GM23338 (cell line): Measurements from ENCODE around the gene ISOC2. TPM values are rescaled to one million over a fixed set of nuclear protein-coding genes. Genes with fewer than 3 reads are reported as not detected.

Source experiments
- ATAC-seq: fragments of 200-7000 bp; cut with Tn5 transposase; 3 replicates; pipeline ENCODE4 v1.9.1; 2020
- DNase-seq: peaks from one replicate; pipeline ENCODE4 v3.0.0-alpha.2; 2015; ENCODE audit warnings: low spot score
- H2AFZ ChIP-seq: fragments of 200-600 bp; sonication (generic); 2 replicates; pipeline ENCODE4 v1.8.0; 2016; ENCODE audit warnings: antibody characterized with exemption, mild to moderate bottlenecking, moderate library complexity
- H3F3A ChIP-seq: fragments of 200-600 bp; sonication (generic); replicated peaks from 2 replicates; pipeline ENCODE4 v1.8.0; 2017; ENCODE audit warnings: antibody characterized with exemption, mixed run types, low read depth
- H3K27ac ChIP-seq: fragments of 200-600 bp; sonication (generic); 2 replicates; pipeline ENCODE4 v1.6.1; 2016; ENCODE audit warnings: low read depth
- H3K27me3 ChIP-seq: fragments of 200-600 bp; sonication (generic); 2 replicates; pipeline ENCODE4 v1.8.0; 2016; ENCODE audit warnings: mild to moderate bottlenecking, mixed run types, moderate library complexity; ENCODE audit not compliant: insufficient read depth
- H3K36me3 ChIP-seq: fragments of 200-600 bp; sonication (generic); 2 replicates; pipeline ENCODE4 v1.8.0; 2016; ENCODE audit warnings: mild to moderate bottlenecking; ENCODE audit not compliant: insufficient read depth
- H3K4me1 ChIP-seq: fragments of 200-600 bp; sonication (generic); 2 replicates; pipeline ENCODE4 v1.8.0; 2016; ENCODE audit warnings: mild to moderate bottlenecking, moderate library complexity; ENCODE audit not compliant: insufficient read depth
- H3K4me2 ChIP-seq: fragments of 200-600 bp; sonication (generic); 2 replicates; pipeline ENCODE4 v1.7.1; 2017; ENCODE audit warnings: mixed run types
- H3K4me3 ChIP-seq: fragments of 200-600 bp; sonication (generic); 2 replicates; pipeline ENCODE4 v1.6.1; 2016; ENCODE audit warnings: mixed run types
- H3K79me2 ChIP-seq: fragments of 200-600 bp; sonication (generic); replicated peaks from 2 replicates; pipeline ENCODE4 v1.8.0; 2017; ENCODE audit warnings: mild to moderate bottlenecking; ENCODE audit not compliant: insufficient read depth
- H3K9me2 ChIP-seq: fragments of 200-600 bp; sonication (generic); 2 replicates; pipeline ENCODE4 v1.8.0; 2017; ENCODE audit not compliant: insufficient read depth
- H4K20me1 ChIP-seq: fragments of 200-600 bp; sonication (generic); replicated peaks from 2 replicates; pipeline ENCODE4 v1.8.0; 2017; ENCODE audit warnings: mild to moderate bottlenecking; ENCODE audit not compliant: insufficient read depth
- H3K27ac Mint-ChIP-seq: 2 replicates; pipeline ENCODE4 v1.8.0; 2020; ENCODE audit warnings: inconsistent platforms, mild to moderate bottlenecking, moderate library complexity, mixed read lengths
- H3K27me3 Mint-ChIP-seq: 3 replicates; pipeline ENCODE4 v1.8.0; 2022; ENCODE audit warnings: low read depth, mild to moderate bottlenecking, moderate library complexity, mixed read lengths, inconsistent platforms; ENCODE audit not compliant: insufficient read depth, poor library complexity
- H3K36me3 Mint-ChIP-seq: 3 replicates; pipeline ENCODE4 v1.8.0; 2021; ENCODE audit warnings: low read depth, mild to moderate bottlenecking, inconsistent platforms, moderate library complexity, mixed read lengths
- H3K4me1 Mint-ChIP-seq: 3 replicates; pipeline ENCODE4 v1.8.0; 2020; ENCODE audit warnings: mild to moderate bottlenecking, inconsistent platforms, mixed read lengths
- H3K4me3 Mint-ChIP-seq: 3 replicates; pipeline ENCODE4 v1.8.0; 2021; ENCODE audit warnings: moderate library complexity, mild to moderate bottlenecking, inconsistent platforms, mixed read lengths
- H3K9me3 Mint-ChIP-seq: 3 replicates; pipeline ENCODE4 v1.8.0; 2020; ENCODE audit warnings: moderate library complexity, mild to moderate bottlenecking, inconsistent platforms, mixed read lengths
- EZH2phosphoT487 ChIP-seq: fragments of 200-600 bp; sonication (generic); IDR thresholded peaks from one replicate; pipeline ENCODE4 v1.8.1; 2018; ENCODE audit warnings: antibody characterized with exemption; ENCODE audit not compliant: unreplicated experiment
- NANOG ChIP-seq: IDR thresholded peaks from 2 replicates; pipeline ENCODE4 v1.6.1; 2016; ENCODE audit warnings: antibody characterized with exemption, borderline replicate concordance
- STAT1 ChIP-seq: IDR thresholded peaks from one replicate; pipeline ENCODE4 v1.6.1; 2016; ENCODE audit warnings: antibody characterized with exemption; ENCODE audit not compliant: unreplicated experiment
- ZNF114 ChIP-seq: fragments of 250-450 bp; sonication (Bioruptor Pico); IDR thresholded peaks from 2 replicates; pipeline ENCODE4 v1.5.0; 2020; ENCODE audit warnings: mild to moderate bottlenecking, moderate library complexity
- ZNF462 ChIP-seq: fragments of 250-450 bp; sonication (Bioruptor Pico); IDR thresholded peaks from 2 replicates; pipeline ENCODE4 v1.5.0; 2020; ENCODE audit warnings: mild to moderate bottlenecking, moderate library complexity
- polyA plus RNA-seq: library from polyadenylated mRNA; unstranded; fragments of >200 nt; fragmentation: Nextera tagmentation; extraction: Ambion mirVana; gene quantifications from 2 replicates; pipeline ENCODE4 v1.2.1, GENCODE V29; 2016
- total RNA-seq: library from RNA; depleted of rRNA; stranded (reverse); fragments of >200 nt; shearing (Covaris generic); gene quantifications from 2 replicates; pipeline ENCODE4 v1.2.3, GENCODE V29; 2014
- TF ChIP-seq, protein P1 (sequence below), 2 experiments: fragments of 200-600 bp in 1 of 2; sonication (generic) in 1 of 2; conservative IDR thresholded peaks; 2 replicates each; pipeline versions ENCODE4 v1.5.1 to v1.6.1; 2016 to 2017; ENCODE audit warnings: antibody characterized with exemption in 2 of 2, low read depth in 2 of 2, mild to moderate bottlenecking in 2 of 2, moderate library complexity in 1 of 2

The ISOC2 gene
- total and polyA plus RNA-seq, 2 experiments from 2014 or later: 62.6 to 85.2 TPM

GRCh38 chr19:55482967-55483705, 21.7 kb upstream of the ISOC2 start:
- Histone ChIP-seq H3K4me1 (peaks cover 22% of the 10 kb centered on the region; the same call in 1 of the 2 replicates), H3K27ac (no peak overlapping the region), H3F3A (peaks cover 17% of the 10 kb centered on the region), H3K4me2 (0 out of 2 replicates have a peak overlapping the region, but pooled peaks have one; percentile 32), H3K4me3 (no peak overlapping the region), H3K9me2 (no peaks in the 10 kb centered on the region), H3K79me2 (no peaks in the 10 kb centered on the region), H3K27me3 (no peaks in the 10 kb centered on the region), H4K20me1 (no peaks in the 10 kb centered on the region), H3K36me3 (no peaks in the 10 kb centered on the region), H2AFZ (no peak overlapping the region)
- Mint-ChIP-seq H3K27ac (no peak overlapping the region), H3K27me3 (peaks cover 9% of the 10 kb centered on the region), H3K36me3 (peaks cover 5% of the 10 kb centered on the region; the same call in 2 of the 3 replicates), H3K4me3 (peak overlapping the region; percentile 21; the same call in 1 of the 3 replicates), H3K4me1 (peaks cover 38% of the 10 kb centered on the region), H3K9me3 (no peaks in the 10 kb centered on the region; the same call in 2 of the 3 replicates)
- ATAC-seq: no peak
- no peak for DNase-seq
- TF ChIP-seq STAT1: no peak
- TF ChIP-seq EZH2phosphoT487: no peak
- TF ChIP-seq, protein P1, sequence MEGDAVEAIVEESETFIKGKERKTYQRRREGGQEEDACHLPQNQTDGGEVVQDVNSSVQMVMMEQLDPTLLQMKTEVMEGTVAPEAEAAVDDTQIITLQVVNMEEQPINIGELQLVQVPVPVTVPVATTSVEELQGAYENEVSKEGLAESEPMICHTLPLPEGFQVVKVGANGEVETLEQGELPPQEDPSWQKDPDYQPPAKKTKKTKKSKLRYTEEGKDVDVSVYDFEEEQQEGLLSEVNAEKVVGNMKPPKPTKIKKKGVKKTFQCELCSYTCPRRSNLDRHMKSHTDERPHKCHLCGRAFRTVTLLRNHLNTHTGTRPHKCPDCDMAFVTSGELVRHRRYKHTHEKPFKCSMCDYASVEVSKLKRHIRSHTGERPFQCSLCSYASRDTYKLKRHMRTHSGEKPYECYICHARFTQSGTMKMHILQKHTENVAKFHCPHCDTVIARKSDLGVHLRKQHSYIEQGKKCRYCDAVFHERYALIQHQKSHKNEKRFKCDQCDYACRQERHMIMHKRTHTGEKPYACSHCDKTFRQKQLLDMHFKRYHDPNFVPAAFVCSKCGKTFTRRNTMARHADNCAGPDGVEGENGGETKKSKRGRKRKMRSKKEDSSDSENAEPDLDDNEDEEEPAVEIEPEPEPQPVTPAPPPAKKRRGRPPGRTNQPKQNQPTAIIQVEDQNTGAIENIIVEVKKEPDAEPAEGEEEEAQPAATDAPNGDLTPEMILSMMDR (conservative IDR thresholded peaks at IDR 0.05; ENCODE audit: low read depth in 2 of 2): no peak
- TF ChIP-seq ZNF462: no peak
- no peak for TF ChIP-seq NANOG
- TF ChIP-seq ZNF114 (CRISPR knock-in tag): no peak
